Measurements from ENCODE around the gene TMEM131.
"Not testable (repeated sequence)": the region's sequence is repeated elsewhere in the genome, so short reads cannot be mapped to it uniquely, and the experiment has no call there.

The TMEM131 gene

DNA sequence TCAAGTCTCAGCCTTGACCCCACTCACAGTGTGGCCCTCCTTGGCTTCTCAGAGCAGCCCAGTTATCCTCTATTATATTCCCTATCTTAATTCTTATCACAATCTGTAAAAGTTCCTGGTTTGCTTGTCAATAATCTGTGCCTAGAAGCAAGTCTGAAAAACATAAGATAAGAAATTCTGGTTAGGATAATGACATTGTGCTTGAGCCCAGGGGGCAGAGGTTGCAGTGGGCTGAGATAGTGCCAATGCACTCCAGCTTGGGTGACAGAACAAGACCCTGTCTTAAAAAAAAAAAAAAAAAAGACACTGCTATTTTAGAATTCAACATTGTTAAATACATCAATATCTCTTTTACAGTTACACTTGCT, 63.9 kb downstream of the TMEM131 start:
- Mint-ChIP-seq H3K36me3 (ENCODE audit: low read depth) (peaks cover 6% of the 10 kb centered on the region), H3K27me3 (no peaks in the 10 kb centered on the region), H3K27ac (no peak overlapping the region), H3K4me3 (no peak overlapping the region), H3K9me3 (peaks cover 4% of the 10 kb centered on the region), H3K4me1 (ENCODE audit: low read depth) (peaks cover 60% of the 10 kb centered on the region)
- no peak for DNase-seq

DNA sequence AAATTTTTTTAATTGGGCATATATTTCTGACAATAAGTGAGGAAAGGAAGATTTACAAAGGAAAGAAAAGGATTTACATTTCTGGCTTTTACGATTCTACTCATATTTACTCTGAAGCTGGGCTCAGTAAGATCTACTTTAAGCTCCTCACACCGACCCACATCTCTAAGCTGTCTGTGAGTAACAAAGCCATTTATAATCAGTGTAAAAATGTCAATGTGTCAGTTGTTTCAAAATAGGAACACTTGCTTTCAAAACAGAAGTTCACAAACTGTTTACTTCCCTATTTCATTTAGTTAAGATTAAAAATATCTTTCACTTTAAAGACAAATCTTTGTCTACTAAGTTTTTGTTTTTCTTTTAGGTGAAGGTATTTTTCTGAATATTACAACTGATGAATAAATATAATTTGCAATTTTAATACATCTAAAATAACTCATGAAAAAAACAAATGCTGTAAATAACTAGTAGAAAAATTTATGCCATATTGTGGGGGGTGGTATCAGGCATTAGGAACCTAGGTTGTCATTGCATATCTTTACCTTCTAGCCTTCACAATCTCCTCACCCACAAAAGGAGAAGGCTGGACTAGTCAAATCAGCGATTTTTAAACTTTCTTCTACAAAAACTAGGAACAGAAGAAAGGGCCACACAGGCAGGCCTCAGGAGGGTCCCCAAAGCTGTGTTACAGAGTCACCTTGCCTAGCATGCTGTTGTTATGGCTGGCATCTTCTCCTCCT, 64.5 kb downstream of the TMEM131 start:
- peaks cover 11% of the 10 kb centered on the region for H3K36me3 Mint-ChIP-seq (ENCODE audit: low read depth)
- H3K4me1 Mint-ChIP-seq (ENCODE audit: low read depth), result peaks cover 54% of the 10 kb centered on the region
- H3K4me3 Mint-ChIP-seq, result no peak overlapping the region
- no peak overlapping the region for H3K27ac Mint-ChIP-seq
- H3K9me3 Mint-ChIP-seq, result peaks cover 4% of the 10 kb centered on the region
- H3K27me3 Mint-ChIP-seq, result no peaks in the 10 kb centered on the region
- no peak for DNase-seq

DNA sequence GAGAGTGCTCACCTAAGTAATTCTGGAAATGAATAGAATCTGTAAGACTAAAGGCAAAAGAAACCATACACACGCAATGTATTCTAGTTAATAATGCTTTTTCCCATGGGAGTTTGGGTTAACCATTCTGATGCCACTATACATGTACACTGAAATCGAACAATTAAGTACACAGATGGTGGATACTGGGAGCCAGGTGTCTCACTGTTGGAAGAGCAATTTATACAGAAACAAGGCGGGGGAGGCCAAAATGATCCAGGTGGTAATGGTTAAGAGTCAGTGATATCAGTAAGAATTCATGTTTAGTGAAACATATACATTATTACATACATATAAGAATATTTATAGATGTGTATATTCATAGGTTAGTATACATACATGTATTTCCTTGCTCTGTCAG, 67.2 kb downstream of the TMEM131 start:
- Mint-ChIP-seq H3K4me3 (no peak overlapping the region), H3K27ac (no peak overlapping the region), H3K36me3 (ENCODE audit: low read depth) (peaks cover 37% of the 10 kb centered on the region), H3K4me1 (ENCODE audit: low read depth) (peaks cover 30% of the 10 kb centered on the region), H3K27me3 (no peaks in the 10 kb centered on the region), H3K9me3 (peaks cover 3% of the 10 kb centered on the region)
- no peak for DNase-seq

DNA sequence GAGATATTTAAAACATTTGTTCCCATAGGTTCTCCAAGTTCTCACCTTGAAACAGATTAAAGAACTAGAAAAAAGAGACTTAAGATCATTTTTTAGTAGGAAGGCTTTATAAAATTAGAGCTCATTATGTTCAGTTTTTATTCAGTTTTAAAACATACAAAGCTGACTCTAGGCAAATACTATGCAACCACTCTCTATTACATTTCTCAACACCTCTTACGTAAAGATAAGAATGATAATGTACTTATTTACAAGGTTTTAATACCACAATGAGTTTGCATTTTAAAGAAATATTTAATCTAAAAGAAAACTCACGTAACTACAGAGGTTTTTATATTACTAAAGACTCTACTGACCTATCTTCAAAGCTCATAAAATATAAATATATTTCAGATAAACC, 68.8 kb downstream of the TMEM131 start:
- Mint-ChIP-seq H3K9me3 (no peaks in the 10 kb centered on the region), H3K27me3 (no peaks in the 10 kb centered on the region), H3K27ac (no peak overlapping the region), H3K36me3 (ENCODE audit: low read depth) (peaks cover 43% of the 10 kb centered on the region), H3K4me1 (ENCODE audit: low read depth) (peaks cover 23% of the 10 kb centered on the region), H3K4me3 (no peak overlapping the region)
- no peak for DNase-seq

DNA sequence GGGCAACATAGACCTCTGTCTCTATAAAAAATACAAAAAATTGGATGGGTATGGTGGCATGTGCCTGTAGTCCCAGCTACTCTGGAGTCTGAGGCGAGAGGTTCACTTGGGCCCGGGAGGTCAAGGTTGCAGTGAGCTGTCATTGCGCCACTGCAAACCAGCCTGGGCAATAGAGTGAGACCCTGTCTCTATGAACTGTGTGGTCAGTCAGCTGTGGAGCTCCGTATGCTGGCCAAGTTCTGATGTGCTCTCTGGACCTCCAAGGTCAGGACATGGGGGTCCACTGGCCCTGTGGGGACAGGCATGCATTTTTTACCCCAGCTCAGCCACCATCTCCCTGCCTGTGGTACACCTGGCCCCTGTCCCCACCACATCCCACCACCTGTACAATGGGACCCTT, 71.6 kb downstream of the TMEM131 start:
- no peaks in the 10 kb centered on the region for H3K27me3 Mint-ChIP-seq
- peaks cover 8% of the 10 kb centered on the region for H3K9me3 Mint-ChIP-seq
- DNase-seq, result no peak
- H3K27ac Mint-ChIP-seq, result no peak overlapping the region
- H3K4me3 Mint-ChIP-seq, result no peak overlapping the region
- H3K4me1 Mint-ChIP-seq (ENCODE audit: low read depth), result peaks cover 16% of the 10 kb centered on the region
- H3K36me3 Mint-ChIP-seq (ENCODE audit: low read depth), result peaks cover 68% of the 10 kb centered on the region

DNA sequence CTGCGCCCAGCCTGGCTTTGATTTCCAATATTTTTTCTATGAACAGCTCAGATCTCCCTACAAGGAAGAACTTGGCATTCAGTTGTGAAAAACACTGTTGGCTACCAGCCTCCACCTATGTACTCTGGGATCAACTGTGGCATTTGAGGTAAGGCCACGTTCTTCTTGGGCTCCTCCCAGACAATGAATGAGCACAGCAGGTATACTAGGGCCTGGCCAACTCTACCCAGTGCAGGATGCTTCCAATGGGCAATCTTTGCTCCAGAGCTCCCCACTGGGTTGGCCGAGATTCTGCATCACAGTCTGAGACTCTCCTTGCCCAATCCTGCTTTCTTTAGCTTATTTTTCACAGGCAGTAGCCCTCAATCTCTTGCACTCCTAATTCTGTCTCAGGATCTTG, 75.9 kb downstream of the TMEM131 start:
- Mint-ChIP-seq H3K4me1 (ENCODE audit: low read depth) (peaks cover 32% of the 10 kb centered on the region), H3K36me3 (ENCODE audit: low read depth) (peaks cover 65% of the 10 kb centered on the region), H3K9me3 (peaks cover 8% of the 10 kb centered on the region), H3K27ac (no peak overlapping the region), H3K27me3 (no peaks in the 10 kb centered on the region), H3K4me3 (no peak overlapping the region)
- no peak for DNase-seq

DNA sequence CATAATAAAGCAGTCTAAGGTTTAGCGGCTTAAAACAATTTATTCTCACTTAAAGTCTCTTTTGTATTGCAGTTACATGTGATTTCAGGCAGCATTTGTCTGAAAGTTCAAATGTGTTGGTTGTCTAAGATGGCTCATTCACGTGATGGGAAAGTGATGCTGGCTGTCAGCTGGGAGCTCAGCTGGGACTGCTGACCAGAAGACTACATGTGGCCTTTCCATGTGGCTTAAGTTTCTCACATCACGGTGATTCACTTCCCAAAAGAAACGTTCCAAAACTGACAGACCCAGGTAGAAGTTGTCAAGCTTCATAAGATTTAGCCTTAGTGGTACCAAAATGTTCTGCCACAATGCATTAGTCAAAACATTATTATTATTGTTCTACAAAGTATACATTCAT, 76.9 kb downstream of the TMEM131 start:
- H3K27me3 Mint-ChIP-seq, result no peaks in the 10 kb centered on the region
- H3K4me3 Mint-ChIP-seq, result no peak overlapping the region
- peaks cover 42% of the 10 kb centered on the region for H3K4me1 Mint-ChIP-seq (ENCODE audit: low read depth)
- no peak for DNase-seq
- peaks cover 59% of the 10 kb centered on the region for H3K36me3 Mint-ChIP-seq (ENCODE audit: low read depth)
- peaks cover 8% of the 10 kb centered on the region for H3K9me3 Mint-ChIP-seq
- H3K27ac Mint-ChIP-seq, result no peak overlapping the region

DNA sequence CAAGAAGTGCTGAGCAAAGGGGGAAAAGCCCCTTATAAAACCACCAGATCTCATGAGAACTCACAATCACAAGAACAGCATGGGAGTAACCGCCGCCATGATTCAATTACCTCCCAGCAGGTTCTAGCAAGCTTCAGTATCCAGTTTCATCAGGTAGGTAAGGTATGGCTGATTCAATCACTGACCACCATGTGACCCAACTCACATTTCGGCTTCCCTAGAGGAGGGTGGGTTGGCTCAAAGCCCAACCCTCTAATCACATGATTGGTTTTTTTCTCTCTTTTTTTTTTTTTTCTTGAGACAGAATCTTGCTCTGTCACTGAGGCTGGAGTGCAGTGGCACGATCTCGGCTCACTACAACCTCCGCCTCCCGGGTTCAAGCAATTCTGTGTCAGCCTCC, 78.1 kb downstream of the TMEM131 start:
- DNase-seq, H3K9me3 Mint-ChIP-seq, H3K27me3 Mint-ChIP-seq, H3K4me3 Mint-ChIP-seq, H3K27ac Mint-ChIP-seq: not testable (repeated sequence)
- peaks cover 55% of the 10 kb centered on the region for H3K36me3 Mint-ChIP-seq (ENCODE audit: low read depth)
- peaks cover 50% of the 10 kb centered on the region for H3K4me1 Mint-ChIP-seq (ENCODE audit: low read depth)

DNA sequence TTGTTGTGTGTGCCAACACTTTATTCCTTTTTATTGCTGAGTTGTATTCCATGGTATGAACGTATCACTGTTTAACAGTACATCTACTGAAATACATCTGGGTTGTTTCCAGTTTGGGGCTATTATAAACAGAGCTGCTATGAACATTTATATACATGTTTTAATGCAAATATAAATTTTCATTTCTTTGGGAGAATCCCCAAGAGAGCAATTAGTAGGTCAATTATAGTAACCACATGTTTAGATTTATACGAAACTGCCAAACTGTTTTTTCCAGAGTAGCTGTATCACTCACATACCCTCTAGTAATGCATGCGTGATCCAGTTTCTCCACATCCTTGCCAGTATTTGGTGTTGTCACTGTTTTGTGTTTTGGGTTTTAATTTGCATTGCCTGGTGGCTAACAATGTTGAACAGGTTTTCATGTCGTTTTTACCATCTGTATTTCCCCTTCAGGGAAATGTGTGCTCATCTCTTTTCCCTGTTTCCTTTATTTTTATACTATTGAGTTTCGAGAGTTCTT, 81.0 kb downstream of the TMEM131 start:
- no peaks in the 10 kb centered on the region for H3K27me3 Mint-ChIP-seq
- peaks cover 69% of the 10 kb centered on the region for H3K4me1 Mint-ChIP-seq (ENCODE audit: low read depth)
- no peak for DNase-seq
- H3K9me3 Mint-ChIP-seq, result no peaks in the 10 kb centered on the region
- H3K36me3 Mint-ChIP-seq (ENCODE audit: low read depth), result peaks cover 41% of the 10 kb centered on the region
- H3K4me3 Mint-ChIP-seq, result no peak overlapping the region
- H3K27ac Mint-ChIP-seq, result no peak overlapping the region

DNA sequence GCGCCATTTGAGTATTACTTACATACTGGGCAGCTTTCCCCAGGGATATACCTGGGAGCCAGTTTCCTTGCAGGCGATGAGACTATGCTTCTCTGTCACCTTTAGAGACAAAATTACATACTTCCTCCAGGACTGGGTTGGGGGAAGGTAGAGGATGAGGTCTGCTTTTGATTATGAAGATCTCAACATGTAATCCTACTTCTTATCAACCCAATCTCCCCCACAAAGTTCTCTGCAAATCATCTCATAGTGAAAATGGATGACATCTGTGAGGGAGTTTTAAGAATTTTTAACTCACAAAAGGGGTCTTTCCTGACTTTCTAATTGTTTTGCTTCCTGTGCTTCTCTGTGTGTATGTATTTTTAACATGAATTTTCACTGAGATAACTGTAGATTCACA, 81.9 kb downstream of the TMEM131 start:
- H3K4me1 Mint-ChIP-seq (ENCODE audit: low read depth), result peaks cover 69% of the 10 kb centered on the region
- H3K36me3 Mint-ChIP-seq (ENCODE audit: low read depth), result peaks cover 42% of the 10 kb centered on the region
- no peaks in the 10 kb centered on the region for H3K27me3 Mint-ChIP-seq
- no peak overlapping the region for H3K27ac Mint-ChIP-seq
- no peak for DNase-seq
- no peaks in the 10 kb centered on the region for H3K9me3 Mint-ChIP-seq
- H3K4me3 Mint-ChIP-seq, result no peak overlapping the region

DNA sequence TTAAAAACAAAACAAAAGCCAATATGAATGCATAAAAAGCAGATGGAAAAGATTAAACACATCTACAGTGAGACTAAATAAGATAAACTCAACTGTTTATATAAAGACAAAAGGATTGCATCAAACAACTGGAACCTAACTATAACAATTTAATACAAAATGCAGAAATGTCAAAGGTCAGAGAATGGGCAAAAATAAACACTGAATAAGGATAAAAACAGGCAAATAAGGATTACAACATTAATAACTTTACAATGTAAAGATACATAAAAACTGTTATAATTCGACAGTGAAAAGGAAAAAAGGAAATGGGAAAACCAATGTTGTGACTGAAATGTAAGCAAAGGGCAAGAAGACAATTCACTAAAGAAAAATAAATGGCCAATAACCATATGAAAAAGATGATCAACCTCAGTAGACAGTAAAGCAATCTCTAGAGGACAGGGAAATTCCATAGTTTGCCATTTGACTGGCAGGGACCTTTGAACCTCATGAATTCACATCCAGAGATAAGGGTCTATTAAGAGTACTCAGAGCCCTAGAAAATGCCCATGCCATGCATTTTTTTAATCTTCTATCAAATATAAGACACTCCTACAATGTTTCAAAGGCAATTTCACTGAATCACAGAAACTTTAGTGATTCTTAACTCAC, 83.7 kb downstream of the TMEM131 start:
- no peaks in the 10 kb centered on the region for H3K27me3 Mint-ChIP-seq
- no peak overlapping the region for H3K4me3 Mint-ChIP-seq
- H3K36me3 Mint-ChIP-seq (ENCODE audit: low read depth), result peaks cover 45% of the 10 kb centered on the region
- no peak for DNase-seq
- H3K4me1 Mint-ChIP-seq (ENCODE audit: low read depth), result peaks cover 57% of the 10 kb centered on the region
- H3K27ac Mint-ChIP-seq, result no peak overlapping the region
- H3K9me3 Mint-ChIP-seq, result no peaks in the 10 kb centered on the region

DNA sequence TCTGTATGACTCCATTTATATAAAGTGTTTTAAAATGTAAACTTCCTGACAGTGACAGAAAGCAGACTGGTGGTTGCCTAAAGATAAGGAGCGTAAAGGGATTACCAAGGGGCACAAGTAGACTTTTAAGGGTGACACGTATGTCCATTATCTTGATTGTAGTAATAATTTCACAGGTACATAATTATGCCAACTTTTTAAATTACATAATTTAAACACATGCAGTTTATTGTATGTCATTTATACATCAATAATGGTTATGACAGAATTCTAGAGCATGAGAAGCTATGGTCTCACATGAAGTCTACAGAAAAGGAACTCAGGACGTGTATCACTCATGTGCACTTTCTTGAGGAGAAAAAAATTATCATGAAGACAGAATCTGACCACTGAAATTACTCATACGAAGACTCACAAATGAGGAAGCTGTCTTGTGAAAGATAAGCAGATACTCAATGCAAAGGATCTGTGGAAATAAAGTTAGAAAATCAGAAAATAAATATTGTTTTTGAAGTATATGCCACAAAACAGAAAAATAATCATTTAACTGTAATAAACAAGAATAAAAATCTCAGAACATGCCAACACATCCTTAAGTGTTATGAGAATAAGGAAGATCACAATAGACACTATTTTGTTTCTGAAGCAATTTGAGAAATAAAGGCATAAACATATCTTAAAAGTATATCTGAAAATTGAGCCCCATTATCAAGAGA, 84.4 kb downstream of the TMEM131 start:
- no peak overlapping the region for H3K27ac Mint-ChIP-seq
- no peak for DNase-seq
- peaks cover 52% of the 10 kb centered on the region for H3K36me3 Mint-ChIP-seq (ENCODE audit: low read depth)
- H3K4me1 Mint-ChIP-seq (ENCODE audit: low read depth), result peaks cover 53% of the 10 kb centered on the region
- H3K4me3 Mint-ChIP-seq, result no peak overlapping the region
- no peaks in the 10 kb centered on the region for H3K9me3 Mint-ChIP-seq
- H3K27me3 Mint-ChIP-seq, result no peaks in the 10 kb centered on the region

DNA sequence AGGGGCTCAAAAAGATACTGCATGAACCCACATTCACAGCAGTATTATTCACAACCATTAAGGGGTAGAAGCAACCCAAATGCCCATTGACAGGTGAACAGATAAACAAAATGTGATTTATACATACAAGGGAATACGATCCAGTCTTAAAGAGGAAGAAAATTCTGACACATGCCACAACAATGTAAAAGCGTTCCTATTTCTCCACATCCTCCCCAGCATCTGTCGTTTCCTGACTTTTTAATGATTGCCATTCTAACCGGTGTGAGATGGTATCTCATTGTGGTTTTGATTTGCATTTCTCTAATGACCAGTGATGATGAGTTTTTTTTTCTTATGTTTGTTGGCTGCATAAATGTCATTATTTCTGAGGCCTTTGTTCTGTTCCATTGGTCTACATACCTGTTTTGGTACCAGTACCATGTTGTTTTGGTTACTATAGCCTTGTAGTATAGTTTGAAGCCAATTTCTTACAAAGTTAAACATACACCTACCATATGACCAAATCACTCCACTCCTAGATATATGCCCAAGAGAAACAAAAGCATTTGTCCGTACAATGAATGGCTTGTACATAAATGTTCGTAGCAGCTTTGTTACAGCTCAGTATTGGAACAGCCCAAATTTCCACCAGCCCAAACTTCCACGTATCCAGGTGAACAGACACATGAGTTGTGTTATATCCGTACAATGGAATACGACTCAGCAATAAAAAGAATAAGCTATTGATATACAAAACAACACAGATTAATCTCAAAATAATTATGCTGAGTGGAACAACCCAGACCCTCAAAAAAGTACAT, 85.1 kb downstream of the TMEM131 start:
- DNase-seq, result no peak
- Mint-ChIP-seq H3K27ac (no peak overlapping the region), H3K9me3 (no peaks in the 10 kb centered on the region), H3K27me3 (no peaks in the 10 kb centered on the region), H3K36me3 (ENCODE audit: low read depth) (peaks cover 58% of the 10 kb centered on the region), H3K4me3 (no peak overlapping the region), H3K4me1 (ENCODE audit: low read depth) (peaks cover 51% of the 10 kb centered on the region)

DNA sequence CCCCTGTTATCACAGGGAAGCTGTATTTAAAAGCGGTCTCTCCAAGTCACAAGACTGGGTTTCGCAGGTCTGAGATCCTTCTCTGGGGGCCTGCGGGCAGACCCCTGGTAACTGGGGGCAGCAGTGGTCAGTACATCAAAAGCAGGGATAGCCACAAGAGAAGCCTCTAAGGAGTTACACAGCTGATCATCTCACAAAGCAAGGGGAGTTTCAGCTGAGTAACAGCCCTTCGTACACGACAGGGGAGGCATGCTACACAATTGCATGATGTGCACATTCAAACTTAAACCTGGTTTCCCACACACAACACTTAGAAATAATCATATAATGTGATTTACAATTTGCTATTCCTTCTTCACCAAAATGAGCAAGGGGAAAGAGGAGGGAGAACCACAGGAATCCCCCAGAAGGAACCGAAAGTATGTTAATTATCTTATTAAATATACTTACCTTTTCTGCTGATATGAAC, 87.5 kb downstream of the TMEM131 start:
- peaks cover 34% of the 10 kb centered on the region for H3K4me1 Mint-ChIP-seq (ENCODE audit: low read depth)

More for the DNA sequence above, 87.5 kb downstream of the TMEM131 start:
- no peak for DNase-seq
- no peak overlapping the region for H3K27ac Mint-ChIP-seq
- no peaks in the 10 kb centered on the region for H3K27me3 Mint-ChIP-seq
- no peak overlapping the region for H3K4me3 Mint-ChIP-seq
- H3K9me3 Mint-ChIP-seq, result no peaks in the 10 kb centered on the region
- peaks cover 66% of the 10 kb centered on the region for H3K36me3 Mint-ChIP-seq (ENCODE audit: low read depth)

All from activated T-cell treated with anti-CD3 and anti-CD28 coated beads, Interleukin-2, amount 50 U/mL, for 24 hours (primary cell).